Activated naive CD8-positive, alpha-beta T cell treated with anti-CD3 and anti-CD28 coated beads, Interleukin-2, amount 10 ng/mL, durations not matched to agents 7 days and 5 days (primary cell): Measurements from ENCODE around the gene PRSS53. TPM values are rescaled to one million over a fixed set of nuclear protein-coding genes. Genes with fewer than 3 reads are reported as not detected.
A peak's percentile ranks its signal among the peaks of the same experiment; 100 is the strongest.

Experiments
- ATAC-seq: fragments of 150-1000 bp; cut with Tn5 transposase; one replicate; pipeline ENCODE4 v1.10.0; 2021; ENCODE audit warnings: low read depth, moderate library complexity
- POLR2A ChIA-PET: fragments of 350-600 bp; sonication (Branson Sonifier 250); formaldehyde crosslinking; loops from one replicate; lab custom pipeline; 2021; ENCODE audit warnings: antibody characterized with exemption; lab: Charles Lee
- DNase-seq: peaks from one replicate; pipeline ENCODE4 v3.0.0; 2021
- H3K27ac Mint-ChIP-seq: one replicate; pipeline ENCODE4 v1.8.0; 2022; ENCODE audit warnings: mild to moderate bottlenecking, mixed read lengths
- H3K27me3 Mint-ChIP-seq: one replicate; pipeline ENCODE4 v1.8.0; 2022; ENCODE audit warnings: mild to moderate bottlenecking, moderate library complexity, mixed read lengths
- H3K36me3 Mint-ChIP-seq: one replicate; pipeline ENCODE4 v1.8.0; 2021; ENCODE audit warnings: mild to moderate bottlenecking, mixed read lengths
- H3K4me1 Mint-ChIP-seq: one replicate; pipeline ENCODE4 v1.8.0; 2021; ENCODE audit warnings: mixed read lengths
- H3K4me3 Mint-ChIP-seq: one replicate; pipeline ENCODE4 v1.8.0; 2022; ENCODE audit warnings: mild to moderate bottlenecking, moderate library complexity, mixed read lengths
- H3K9me3 Mint-ChIP-seq: one replicate; pipeline ENCODE4 v1.8.0; 2021; ENCODE audit warnings: mixed read lengths
- total RNA-seq, 2 experiments: library from RNA; stranded (reverse); gene quantifications; one replicate each; pipeline ENCODE4 v1.2.3, GENCODE V29; 2021

Gene PRSS53
- total RNA-seq, 2 experiments from 2014 or later: 10.4 to 10.9 TPM

- ATAC-seq (peak; percentile 9), DNase-seq (no peak)
- POLR2A ChIA-PET: interaction anchor here (0.6 to 1.1 kb wide), 4 partner anchors 9 to 48 kb away, joined by 3 to 5 read pairs (median 3); partner anchors contain the start of gene VKORC1
- H3K9me3 Mint-ChIP-seq: no peaks in the 10 kb centered on the region
- H3K4me3 Mint-ChIP-seq: no peak overlapping the region
- peaks cover 5% of the 10 kb centered on the region for H3K36me3 Mint-ChIP-seq
- peak overlapping the region; percentile 16 for H3K27ac Mint-ChIP-seq
- H3K4me1 Mint-ChIP-seq: peaks cover 8% of the 10 kb centered on the region
- H3K27me3 Mint-ChIP-seq: no peaks in the 10 kb centered on the region
These were observed 4.0 kb downstream of the PRSS53 start for GRCh38 chr16:31084584-31085302.

- POLR2A ChIA-PET: interaction anchor here (1.1 kb wide), 1 partner anchor 29 kb away, joined by 3 read pairs; no protein-coding TSS in a partner anchor
- peaks cover 8% of the 10 kb centered on the region for H3K36me3 Mint-ChIP-seq
- no peaks in the 10 kb centered on the region for H3K27me3 Mint-ChIP-seq
- DNase-seq (no peak), ATAC-seq (no peak)
- H3K27ac Mint-ChIP-seq: no peak overlapping the region
- H3K9me3 Mint-ChIP-seq: no peaks in the 10 kb centered on the region
- no peak overlapping the region for H3K4me3 Mint-ChIP-seq
- H3K4me1 Mint-ChIP-seq: peaks cover 10% of the 10 kb centered on the region
These were observed 4.8 kb downstream of the PRSS53 start for GRCh38 chr16:31083981-31084380.

DNA sequence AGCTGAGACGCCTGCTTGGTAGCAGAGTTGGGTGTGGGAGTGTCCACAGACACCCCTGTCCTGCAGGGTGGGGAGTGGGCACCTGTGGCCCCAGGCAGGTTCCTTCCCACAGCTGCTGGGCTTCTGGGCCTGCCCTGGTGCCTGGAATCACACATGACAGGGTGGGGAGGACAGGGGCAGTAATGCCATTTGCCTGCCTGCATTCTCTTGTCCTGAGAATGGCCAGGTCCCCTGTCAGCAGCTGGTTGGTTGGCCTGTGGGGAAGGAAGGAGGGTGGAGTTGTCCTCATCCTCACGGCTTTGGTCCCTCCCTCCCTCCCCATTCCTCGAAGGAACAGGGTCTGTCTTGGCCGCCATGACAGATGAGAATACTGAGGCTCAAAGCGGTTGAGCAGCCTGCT is 5.2 kb downstream of the PRSS53 start:
- H3K27ac Mint-ChIP-seq: no peak overlapping the region

DNA sequence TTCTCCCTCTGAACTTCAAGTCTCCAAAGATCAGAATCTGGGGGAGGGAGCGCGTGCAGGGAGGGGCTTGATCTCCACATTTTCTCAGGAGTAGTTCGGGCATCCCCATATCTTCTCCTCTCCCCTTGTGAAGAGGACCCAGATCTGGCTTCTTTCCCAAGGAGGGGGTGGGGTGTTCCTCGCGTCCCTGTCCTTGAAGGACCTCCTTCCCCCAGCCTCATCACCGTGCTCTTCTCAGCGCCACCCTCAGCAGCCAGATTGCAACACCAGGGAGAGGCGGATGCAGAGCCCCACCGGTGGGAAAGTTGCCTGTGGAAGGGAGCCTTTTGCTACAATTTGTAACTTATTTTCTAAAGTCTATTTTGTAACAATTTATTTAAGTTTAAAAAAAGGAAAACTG is 5.7 kb downstream of the PRSS53 start:
- peaks cover 11% of the 10 kb centered on the region for H3K4me1 Mint-ChIP-seq
- H3K9me3 Mint-ChIP-seq: no peaks in the 10 kb centered on the region
- H3K4me3 Mint-ChIP-seq: no peak overlapping the region
- ATAC-seq: no peak
- H3K27ac Mint-ChIP-seq: no peak overlapping the region
- H3K27me3 Mint-ChIP-seq: no peaks in the 10 kb centered on the region
- no peak for DNase-seq
- peaks cover 11% of the 10 kb centered on the region for H3K36me3 Mint-ChIP-seq
- POLR2A ChIA-PET: no interaction called here

More for the DNA sequence above, 5.2 kb downstream of the PRSS53 start:
- no peak for DNase-seq
- ATAC-seq: no peak
- peaks cover 10% of the 10 kb centered on the region for H3K4me1 Mint-ChIP-seq
- no peaks in the 10 kb centered on the region for H3K27me3 Mint-ChIP-seq
- H3K4me3 Mint-ChIP-seq: no peak overlapping the region
- POLR2A ChIA-PET: interaction anchor here (1.1 kb wide), 1 partner anchor 28 kb away, joined by 3 read pairs; no protein-coding TSS in a partner anchor
- no peaks in the 10 kb centered on the region for H3K9me3 Mint-ChIP-seq
- peaks cover 8% of the 10 kb centered on the region for H3K36me3 Mint-ChIP-seq

GRCh38 chr16:31082368-31083045 is 6.2 kb downstream of the PRSS53 start:
- DNase-seq (no peak), ATAC-seq (no peak)
- Mint-ChIP-seq H3K4me1 (peaks cover 14% of the 10 kb centered on the region), H3K27ac (peak overlapping the region; percentile 63), H3K4me3 (no peak overlapping the region), H3K9me3 (no peaks in the 10 kb centered on the region), H3K27me3 (no peaks in the 10 kb centered on the region), H3K36me3 (peaks cover 16% of the 10 kb centered on the region)
- POLR2A ChIA-PET: no interaction called here

- peaks cover 16% of the 10 kb centered on the region for H3K36me3 Mint-ChIP-seq
- ATAC-seq (no peak), DNase-seq (no peak)
- POLR2A ChIA-PET: no interaction called here
- H3K9me3 Mint-ChIP-seq: no peaks in the 10 kb centered on the region
- peaks cover 14% of the 10 kb centered on the region for H3K4me1 Mint-ChIP-seq
- H3K4me3 Mint-ChIP-seq: no peak overlapping the region
- no peaks in the 10 kb centered on the region for H3K27me3 Mint-ChIP-seq
- peak overlapping the region; percentile 63 for H3K27ac Mint-ChIP-seq
These were observed 7.1 kb downstream of the PRSS53 start for GRCh38 chr16:31081428-31082351.

DNA sequence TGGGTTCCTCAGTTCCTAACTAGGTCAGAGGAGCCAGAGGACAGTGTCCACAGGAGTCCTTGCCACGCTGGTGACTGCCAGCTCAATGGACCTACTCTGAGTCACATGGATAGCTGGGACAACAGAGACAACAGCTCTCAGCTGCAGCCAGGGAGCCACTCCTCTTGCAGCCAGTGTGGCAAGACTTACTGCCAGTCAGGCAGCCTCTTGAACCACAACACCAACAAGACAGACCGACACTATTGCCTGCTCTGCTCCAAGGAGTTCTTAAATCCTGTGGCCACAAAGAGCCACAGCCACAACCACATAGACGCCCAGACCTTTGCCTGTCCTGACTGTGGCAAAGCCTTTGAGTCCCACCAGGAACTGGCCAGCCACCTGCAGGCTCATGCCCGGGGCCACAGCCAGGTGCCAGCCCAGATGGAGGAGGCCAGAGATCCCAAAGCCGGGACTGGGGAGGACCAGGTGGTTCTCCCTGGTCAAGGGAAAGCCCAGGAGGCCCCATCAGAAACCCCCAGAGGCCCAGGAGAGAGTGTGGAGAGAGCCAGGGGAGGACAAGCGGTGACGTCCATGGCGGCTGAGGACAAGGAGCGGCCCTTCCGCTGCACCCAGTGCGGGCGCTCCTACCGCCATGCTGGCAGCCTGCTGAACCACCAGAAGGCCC is 7.9 kb downstream of the PRSS53 start:
- no peak overlapping the region for H3K27ac Mint-ChIP-seq
- ATAC-seq: no peak
- POLR2A ChIA-PET: no interaction called here
- H3K4me3 Mint-ChIP-seq: no peak overlapping the region
- H3K27me3 Mint-ChIP-seq: no peaks in the 10 kb centered on the region
- peaks cover 15% of the 10 kb centered on the region for H3K4me1 Mint-ChIP-seq
- no peaks in the 10 kb centered on the region for H3K9me3 Mint-ChIP-seq
- peaks cover 13% of the 10 kb centered on the region for H3K36me3 Mint-ChIP-seq
- DNase-seq: no peak

GRCh38 chr16:31080035-31080629 is 8.6 kb downstream of the PRSS53 start:
- H3K36me3 Mint-ChIP-seq: peaks cover 13% of the 10 kb centered on the region
- DNase-seq (no peak), ATAC-seq (no peak)
- no peaks in the 10 kb centered on the region for H3K27me3 Mint-ChIP-seq
- POLR2A ChIA-PET: no interaction called here
- no peak overlapping the region for H3K4me3 Mint-ChIP-seq
- no peak overlapping the region for H3K27ac Mint-ChIP-seq
- H3K9me3 Mint-ChIP-seq: no peaks in the 10 kb centered on the region
- H3K4me1 Mint-ChIP-seq: peaks cover 17% of the 10 kb centered on the region

- H3K4me3 Mint-ChIP-seq: no peak overlapping the region
- no peaks in the 10 kb centered on the region for H3K9me3 Mint-ChIP-seq
- H3K36me3 Mint-ChIP-seq: peaks cover 19% of the 10 kb centered on the region
- no peak for DNase-seq
- H3K4me1 Mint-ChIP-seq: peaks cover 22% of the 10 kb centered on the region
- peak overlapping the region; percentile 66 for H3K27ac Mint-ChIP-seq
- POLR2A ChIA-PET: no interaction called here
- peak; percentile 13 for ATAC-seq
- no peaks in the 10 kb centered on the region for H3K27me3 Mint-ChIP-seq
These were observed 9.3 kb downstream of the PRSS53 start for GRCh38 chr16:31079342-31079944.

GRCh38 chr16:31078597-31079341 is 10.0 kb downstream of the PRSS53 start:
- POLR2A ChIA-PET: interaction anchor here (0.6 kb wide), 1 partner anchor 326 kb away, joined by 3 read pairs; no protein-coding TSS in a partner anchor
- Mint-ChIP-seq H3K27ac (no peak overlapping the region), H3K4me3 (no peak overlapping the region), H3K9me3 (no peaks in the 10 kb centered on the region), H3K4me1 (peaks cover 22% of the 10 kb centered on the region), H3K36me3 (peaks cover 19% of the 10 kb centered on the region), H3K27me3 (no peaks in the 10 kb centered on the region)
- ATAC-seq (no peak), DNase-seq (no peak)

DNA sequence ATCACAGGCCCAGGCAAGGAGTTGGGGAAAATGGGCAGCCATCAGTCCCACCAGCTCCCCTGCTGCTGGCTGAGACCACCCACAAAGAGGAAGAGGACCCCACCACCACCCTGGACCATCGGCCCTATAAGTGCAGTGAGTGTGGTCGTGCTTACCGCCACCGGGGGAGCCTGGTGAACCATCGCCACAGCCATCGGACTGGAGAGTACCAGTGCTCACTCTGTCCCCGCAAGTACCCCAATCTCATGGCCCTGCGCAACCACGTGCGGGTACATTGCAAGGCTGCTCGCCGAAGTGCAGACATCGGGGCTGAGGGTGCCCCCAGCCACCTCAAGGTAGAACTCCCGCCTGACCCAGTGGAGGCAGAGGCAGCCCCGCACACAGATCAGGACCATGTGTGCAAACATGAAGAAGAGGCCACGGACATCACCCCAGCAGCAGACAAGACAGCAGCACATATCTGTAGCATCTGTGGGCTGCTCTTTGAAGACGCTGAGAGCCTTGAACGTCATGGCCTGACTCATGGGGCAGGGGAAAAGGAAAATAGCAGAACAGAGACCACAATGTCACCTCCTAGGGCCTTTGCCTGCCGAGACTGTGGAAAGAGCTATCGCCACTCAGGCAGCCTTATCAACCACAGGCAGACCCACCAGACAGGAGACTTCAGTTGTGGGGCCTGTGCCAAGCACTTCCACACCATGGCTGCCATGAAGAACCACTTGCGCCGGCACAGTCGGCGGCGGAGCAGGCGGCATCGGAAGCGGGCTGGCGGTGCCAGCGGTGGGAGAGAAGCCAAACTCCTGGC is 10.9 kb downstream of the PRSS53 start:
- Mint-ChIP-seq H3K27me3 (no peaks in the 10 kb centered on the region), H3K9me3 (no peaks in the 10 kb centered on the region), H3K36me3 (peaks cover 20% of the 10 kb centered on the region), H3K4me3 (no peak overlapping the region), H3K27ac (peak overlapping the region; percentile 9), H3K4me1 (peaks cover 22% of the 10 kb centered on the region)
- DNase-seq (no peak), ATAC-seq (no peak)
- POLR2A ChIA-PET: no interaction called here
